HG03108 (cell line): Measurements from ENCODE around the gene USP30.
"Not testable (repeated sequence)": the region's sequence is repeated elsewhere in the genome, so short reads cannot be mapped to it uniquely, and the experiment has no call there.

Source experiments
- ATAC-seq: cut with Tn5 transposase; IDR thresholded peaks from one replicate; pipeline ENCODE4 v1.9.1; 2021; ENCODE audit warnings: moderate library complexity; ENCODE audit not compliant: unreplicated experiment

USP30 gene

GRCh38 chr12:109052097-109052413 lies 321 bp upstream of the USP30 start:
- no peak for ATAC-seq

- ATAC-seq: peak; percentile 48
These were observed 1.2 kb downstream of the USP30 start for GRCh38 chr12:109053382-109054123.

GRCh38 chr12:109054124-109054513 lies 1.7 kb downstream of the USP30 start:
- ATAC-seq: not testable (repeated sequence)

GRCh38 chr12:109054520-109054919 lies 2.1 kb downstream of the USP30 start:
- ATAC-seq: no peak

- no peak for ATAC-seq
These were observed 4.5 kb downstream of the USP30 start for GRCh38 chr12:109056891-109057290.

- no peak for ATAC-seq
These were observed 5.0 kb downstream of the USP30 start for GRCh38 chr12:109057376-109057775.

- no peak for ATAC-seq
These were observed 6.4 kb downstream of the USP30 start for GRCh38 chr12:109058773-109059172.

- ATAC-seq: no peak
These were observed 11.8 kb downstream of the USP30 start for GRCh38 chr12:109064143-109064542.

GRCh38 chr12:109065154-109065852 lies 12.9 kb downstream of the USP30 start:
- no peak for ATAC-seq

GRCh38 chr12:109065853-109066193 lies 13.4 kb downstream of the USP30 start:
- no peak for ATAC-seq

GRCh38 chr12:109069307-109070271 lies 17.2 kb downstream of the USP30 start:
- ATAC-seq: no peak

GRCh38 chr12:109074866-109075265 lies 22.5 kb downstream of the USP30 start:
- no peak for ATAC-seq

GRCh38 chr12:109082751-109083150 lies 30.4 kb downstream of the USP30 start:
- ATAC-seq: no peak

- no peak for ATAC-seq
These were observed 32.0 kb downstream of the USP30 start for GRCh38 chr12:109084425-109084824.

- no peak for ATAC-seq
These were observed 33.2 kb downstream of the USP30 start for GRCh38 chr12:109085590-109085989.

GRCh38 chr12:109087250-109087649 lies 34.9 kb downstream of the USP30 start:
- no peak for ATAC-seq

GRCh38 chr12:109088818-109089217 lies 36.4 kb downstream of the USP30 start:
- no peak for ATAC-seq

- ATAC-seq: no peak
These were observed 37.3 kb downstream of the USP30 start for GRCh38 chr12:109089683-109090082.

- no peak for ATAC-seq
These were observed 40.2 kb downstream of the USP30 start for GRCh38 chr12:109092497-109093021.

GRCh38 chr12:109093022-109093918 lies 40.9 kb downstream of the USP30 start, which contains the start of gene ALKBH2:
Gene ALKBH2 (minus strand): TSS chr12:109093472. CDS start chr12:109092786, 686 bp downstream.
- peak; percentile 65 for ATAC-seq
